ENCODE data around the gene VRK3.

VRK3 gene

GRCh38 chr19:49929121-49929610 lies 96.0 kb downstream of the VRK3 start, which contains the start of the genes ATF5 and NUP62:
Gene ATF5, plus strand, starts transcription at chr19:49929205. Its CDS starts 1,646 bp downstream, at chr19:49930851.
Gene NUP62, minus strand, starts transcription at chr19:49929504. Its CDS starts 19,697 bp downstream, at chr19:49909807.
- DNase-seq, result peak; percentile 71

- DNase-seq, result no peak
These were observed 97.5 kb downstream of the VRK3 start for GRCh38 chr19:49927526-49928264.

- DNase-seq, result no peak
These were observed 98.7 kb downstream of the VRK3 start for GRCh38 chr19:49926515-49926914.
